HG03558 (cell line): Measurements from ENCODE around the gene STX16.

Source experiments
- ATAC-seq: cut with Tn5 transposase; IDR thresholded peaks from one replicate; pipeline ENCODE4 v1.9.1; 2021; ENCODE audit warnings: moderate number of reproducible peaks; ENCODE audit not compliant: unreplicated experiment; ENCODE audit errors: extremely low read depth

Gene STX16

GRCh38 chr20:58695084-58695722 is 44.1 kb downstream of the STX16 start:
- ATAC-seq: no peak

- ATAC-seq: no peak
Observed at GRCh38 chr20:58695895-58696375, 44.9 kb downstream of the STX16 start.

- ATAC-seq: no peak
Observed at GRCh38 chr20:58696411-58696961, 45.4 kb downstream of the STX16 start.

GRCh38 chr20:58697201-58697866 is 46.3 kb downstream of the STX16 start:
- ATAC-seq: no peak

DNA sequence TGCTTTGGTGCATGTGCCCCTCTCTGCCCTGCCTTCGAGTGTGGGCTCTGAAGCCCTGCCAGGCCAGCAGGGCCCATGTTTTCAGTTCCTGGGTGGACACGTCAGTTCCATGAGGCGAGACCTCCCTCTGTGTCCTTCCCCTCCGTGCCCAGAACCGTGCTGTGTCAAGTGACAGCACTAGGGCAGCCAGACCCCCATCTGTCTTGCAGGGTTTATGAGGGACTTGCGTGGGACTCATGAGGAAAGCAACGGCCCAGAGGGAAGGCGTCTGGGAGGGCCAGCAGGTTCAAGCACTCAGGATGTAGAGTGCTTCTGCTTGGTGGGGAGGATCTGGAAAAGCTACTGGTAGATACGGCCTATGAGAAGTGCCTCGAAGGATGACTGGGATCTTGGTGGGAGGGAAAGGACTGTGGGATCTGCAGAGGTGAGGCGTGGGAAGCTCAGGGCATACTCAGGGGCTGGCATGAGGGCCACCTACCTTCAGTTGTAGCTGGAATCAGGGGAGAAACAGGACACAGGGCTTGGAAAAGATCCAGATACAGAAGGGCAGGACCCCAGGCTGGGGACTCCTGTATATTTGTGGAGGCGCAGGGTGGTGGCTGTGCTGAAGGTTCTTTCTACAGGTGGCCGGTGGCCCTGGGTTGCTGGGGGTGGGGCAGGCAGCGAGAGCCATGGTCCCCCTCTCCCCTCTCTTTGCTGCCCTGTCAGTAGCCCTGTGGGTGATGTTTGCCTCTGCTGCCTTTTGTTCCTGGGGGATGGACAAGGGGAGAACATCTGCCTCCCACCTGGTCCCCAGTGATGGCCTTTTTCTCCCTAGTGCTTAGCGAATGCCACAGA is 47.0 kb downstream of the STX16 start:
- ATAC-seq: no peak

GRCh38 chr20:58698741-58699622 is 47.9 kb downstream of the STX16 start:
- ATAC-seq: no peak

- ATAC-seq: no peak
Observed at GRCh38 chr20:58699623-58700107, 48.6 kb downstream of the STX16 start.

DNA sequence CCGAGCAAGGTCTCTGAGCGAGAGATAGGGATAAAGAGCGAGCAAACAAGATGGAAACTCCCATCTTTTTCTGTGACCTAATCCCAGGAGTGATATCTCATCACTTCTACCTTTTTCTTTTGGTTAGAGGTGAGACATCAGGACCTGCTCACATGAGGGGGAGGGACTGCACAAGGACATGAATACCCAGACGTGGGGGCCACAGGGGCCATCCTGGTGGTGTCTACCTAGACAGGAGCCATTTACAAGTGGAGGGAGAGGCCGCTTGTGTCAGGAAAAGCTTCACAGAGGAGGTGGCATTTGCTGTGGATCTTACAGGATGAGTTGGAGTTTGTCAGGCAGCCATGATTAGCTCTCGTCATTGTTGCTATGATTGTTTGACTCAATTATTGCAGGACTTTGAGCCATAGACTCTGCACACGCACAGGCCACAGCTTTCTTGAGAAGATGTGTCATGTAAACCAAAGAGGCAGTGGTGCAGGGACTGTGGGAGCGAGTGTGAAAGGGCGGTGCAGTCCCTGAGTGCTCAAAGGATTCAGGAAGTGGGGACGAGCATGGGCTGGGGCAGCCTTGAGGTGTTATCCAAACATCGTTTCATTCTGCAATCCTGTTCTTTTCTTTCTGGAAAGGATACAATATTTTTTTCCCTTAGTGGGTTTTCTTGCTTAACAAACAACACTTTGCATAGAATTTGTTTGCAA is 49.2 kb downstream of the STX16 start:
- no peak for ATAC-seq

DNA sequence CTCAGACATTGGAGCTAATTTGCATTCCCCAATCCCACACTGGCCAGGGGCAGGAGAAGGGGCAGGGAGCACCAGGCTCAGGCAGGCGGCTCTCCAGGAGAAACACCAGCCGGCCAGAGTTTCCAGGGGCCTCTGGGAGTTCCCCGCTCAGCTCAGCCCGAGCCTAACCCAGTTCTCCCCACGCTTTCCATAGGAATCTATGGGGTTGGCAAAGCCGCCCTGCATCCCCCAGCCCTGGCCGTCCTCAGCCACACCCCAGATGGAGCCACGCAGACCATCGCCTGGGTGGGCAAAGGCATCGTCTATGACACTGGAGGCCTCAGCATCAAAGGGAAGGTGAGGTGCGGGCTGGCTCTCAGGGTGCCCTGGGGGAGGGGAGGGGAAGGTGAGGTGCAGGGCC is 49.7 kb downstream of the STX16 start:
- no peak for ATAC-seq

DNA sequence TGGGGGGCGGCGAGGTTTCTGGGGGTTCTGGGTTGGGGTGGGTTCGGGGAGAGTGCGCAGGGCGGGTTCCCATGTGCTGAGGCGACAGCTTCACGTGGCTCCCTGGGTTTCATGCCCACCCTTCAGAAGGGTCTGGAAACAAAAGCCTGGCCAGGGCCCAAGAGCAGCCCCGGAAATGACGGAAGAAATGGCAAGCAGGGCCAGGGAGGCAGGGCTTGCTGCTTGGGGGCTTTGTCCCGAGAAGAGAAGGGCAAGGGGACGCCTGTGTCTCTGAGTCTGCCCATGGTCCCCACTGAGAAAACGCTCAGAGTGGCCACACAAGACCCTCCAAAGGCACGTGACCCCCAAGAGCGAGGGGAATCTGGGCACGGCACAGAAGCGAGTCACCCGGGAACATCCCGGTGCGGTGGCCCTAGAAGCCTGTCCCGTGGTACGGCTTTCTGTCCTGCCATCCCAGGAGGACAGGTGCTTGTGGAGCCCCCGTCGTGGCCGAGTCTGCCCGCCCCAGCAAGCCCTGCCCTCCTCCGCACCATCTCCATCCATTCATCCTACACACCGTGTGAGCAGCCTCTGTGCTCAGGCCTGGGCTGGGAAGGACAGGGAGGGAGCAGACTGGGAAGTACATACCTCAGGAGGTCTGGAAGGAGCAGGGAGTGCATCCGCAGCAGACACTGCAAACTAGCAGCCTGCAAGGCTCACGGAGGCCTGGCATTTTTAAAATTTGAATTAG is 50.5 kb downstream of the STX16 start:
- ATAC-seq: no peak

DNA sequence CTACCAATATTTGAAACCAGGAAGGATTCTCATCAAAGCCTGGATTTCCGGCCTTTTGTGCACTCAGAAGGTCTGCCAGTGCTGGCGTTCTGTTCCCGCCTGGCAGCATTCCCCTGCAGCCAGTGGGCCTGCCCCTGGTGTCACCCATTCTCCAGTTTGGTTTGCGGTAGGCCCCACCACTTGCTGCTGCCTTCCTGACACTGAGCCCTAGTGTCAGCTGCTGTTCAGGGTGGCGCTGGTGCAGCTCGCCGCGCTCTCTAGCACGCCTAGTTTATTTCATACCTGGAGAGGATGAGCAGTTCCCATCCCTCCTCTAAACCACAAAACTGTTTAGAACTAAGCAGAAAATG is 51.1 kb downstream of the STX16 start:
- ATAC-seq: no peak

GRCh38 chr20:58702859-58703648 is 52.0 kb downstream of the STX16 start:
- no peak for ATAC-seq

DNA sequence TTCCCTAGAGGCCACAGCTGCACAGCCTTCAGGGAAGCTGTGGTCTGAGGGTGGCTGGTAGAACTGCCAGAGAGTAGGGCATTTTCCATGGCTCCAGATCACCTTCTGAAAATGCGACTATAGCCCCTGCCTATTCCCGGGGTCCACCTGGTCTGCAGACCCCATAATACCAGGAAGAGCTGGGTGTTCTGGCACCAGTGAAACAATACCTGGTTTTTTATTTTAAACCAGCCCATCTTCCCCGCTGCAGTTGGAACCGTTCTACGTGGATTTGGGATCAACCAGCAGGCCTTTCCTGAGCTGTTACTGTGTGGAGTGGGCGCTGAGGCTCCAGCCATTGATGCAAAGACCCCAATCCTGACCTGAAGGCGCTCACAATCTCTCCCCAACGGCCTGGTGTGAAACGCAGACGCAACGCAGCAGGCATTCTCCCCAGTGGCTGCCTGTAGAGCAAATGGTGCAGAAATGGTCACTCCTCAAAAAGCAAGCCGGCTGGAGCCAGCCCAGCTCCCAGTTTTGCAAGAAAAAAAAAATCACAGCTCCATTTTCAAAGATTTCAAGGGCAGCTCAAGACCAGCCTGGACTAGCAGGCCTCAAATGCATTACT is 52.8 kb downstream of the STX16 start:
- ATAC-seq: no peak

DNA sequence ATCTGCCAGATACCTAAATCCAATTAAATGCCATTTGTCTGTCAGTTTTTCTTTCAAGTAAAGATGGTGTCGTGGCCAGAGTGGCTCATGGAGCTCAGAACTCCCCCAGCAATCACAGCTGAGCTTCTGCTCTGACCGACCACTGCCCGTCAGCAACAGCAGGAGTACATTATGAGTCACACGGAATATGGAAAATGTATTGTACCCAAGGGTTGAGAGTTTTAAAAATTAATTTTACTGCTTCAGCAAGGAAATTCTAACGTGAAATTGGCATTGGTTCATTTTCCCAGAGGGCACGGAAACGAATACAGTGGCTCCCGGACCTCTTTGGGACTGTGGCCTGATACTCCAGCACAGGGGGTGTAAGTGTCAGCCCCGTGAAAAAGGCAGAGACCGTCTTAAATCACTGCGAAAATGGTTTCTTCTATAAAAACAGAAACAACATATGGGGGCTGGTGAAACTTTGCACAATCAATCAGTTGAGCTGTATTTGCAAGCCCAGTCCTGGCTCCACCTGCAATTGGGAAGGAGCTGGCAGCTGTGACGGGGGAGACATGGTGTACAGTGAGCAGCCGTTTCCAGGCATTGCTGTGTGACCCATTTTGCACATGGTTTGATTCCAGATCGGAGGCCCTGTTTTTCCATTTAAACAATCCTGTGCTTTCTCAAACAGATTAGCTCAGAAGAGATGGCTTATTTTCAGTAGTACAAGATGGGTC is 54.3 kb downstream of the STX16 start:
- ATAC-seq: no peak

GRCh38 chr20:58706150-58706892 is 55.2 kb downstream of the STX16 start:
- ATAC-seq: no peak
